Measurements from ENCODE around the gene EN2. TPM values are rescaled to one million over a fixed set of nuclear protein-coding genes. Genes with fewer than 3 reads are reported as not detected.

The EN2 gene
- total RNA-seq = not detected

DNA sequence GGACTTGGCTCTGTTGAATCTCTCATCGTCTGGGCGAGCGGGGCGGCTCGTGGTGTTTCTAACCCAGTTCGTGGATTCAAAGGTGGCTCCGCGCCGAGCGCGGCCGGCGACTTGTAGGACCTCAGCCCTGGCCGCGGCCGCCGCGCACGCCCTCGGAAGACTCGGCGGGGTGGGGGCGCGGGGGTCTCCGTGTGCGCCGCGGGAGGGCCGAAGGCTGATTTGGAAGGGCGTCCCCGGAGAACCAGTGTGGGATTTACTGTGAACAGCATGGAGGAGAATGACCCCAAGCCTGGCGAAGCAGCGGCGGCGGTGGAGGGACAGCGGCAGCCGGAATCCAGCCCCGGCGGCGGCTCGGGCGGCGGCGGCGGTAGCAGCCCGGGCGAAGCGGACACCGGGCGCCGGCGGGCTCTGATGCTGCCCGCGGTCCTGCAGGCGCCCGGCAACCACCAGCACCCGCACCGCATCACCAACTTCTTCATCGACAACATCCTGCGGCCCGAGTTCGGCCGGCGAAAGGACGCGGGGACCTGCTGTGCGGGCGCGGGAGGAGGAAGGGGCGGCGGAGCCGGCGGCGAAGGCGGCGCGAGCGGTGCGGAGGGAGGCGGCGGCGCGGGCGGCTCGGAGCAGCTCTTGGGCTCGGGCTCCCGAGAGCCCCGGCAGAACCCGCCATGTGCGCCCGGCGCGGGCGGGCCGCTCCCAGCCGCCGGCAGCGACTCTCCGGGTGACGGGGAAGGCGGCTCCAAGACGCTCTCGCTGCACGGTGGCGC lies at the start of gene EN2:
EN2 (plus strand) TSS at position 19 of the 767 bp plus-strand sequence; CDS start at position 268, 249 bp downstream.
- no peak for DNase-seq
- H3K4me1 Mint-ChIP-seq = peaks cover 4% of the 10 kb centered on the region
- no peaks in the 10 kb centered on the region for H3K9me3 Mint-ChIP-seq
- no peaks in the 10 kb centered on the region for H3K36me3 Mint-ChIP-seq (ENCODE audit: low read depth)
- POLR2A ChIA-PET = no interaction called here
- H3K4me3 Mint-ChIP-seq = peak within 1 kb of the TSS; percentile 43
- CTCF ChIA-PET = no interaction called here
- peak within 1 kb of the TSS; percentile 71 for H3K27ac Mint-ChIP-seq
- peaks cover 70% of the 10 kb centered on the region for H3K27me3 Mint-ChIP-seq

DNA sequence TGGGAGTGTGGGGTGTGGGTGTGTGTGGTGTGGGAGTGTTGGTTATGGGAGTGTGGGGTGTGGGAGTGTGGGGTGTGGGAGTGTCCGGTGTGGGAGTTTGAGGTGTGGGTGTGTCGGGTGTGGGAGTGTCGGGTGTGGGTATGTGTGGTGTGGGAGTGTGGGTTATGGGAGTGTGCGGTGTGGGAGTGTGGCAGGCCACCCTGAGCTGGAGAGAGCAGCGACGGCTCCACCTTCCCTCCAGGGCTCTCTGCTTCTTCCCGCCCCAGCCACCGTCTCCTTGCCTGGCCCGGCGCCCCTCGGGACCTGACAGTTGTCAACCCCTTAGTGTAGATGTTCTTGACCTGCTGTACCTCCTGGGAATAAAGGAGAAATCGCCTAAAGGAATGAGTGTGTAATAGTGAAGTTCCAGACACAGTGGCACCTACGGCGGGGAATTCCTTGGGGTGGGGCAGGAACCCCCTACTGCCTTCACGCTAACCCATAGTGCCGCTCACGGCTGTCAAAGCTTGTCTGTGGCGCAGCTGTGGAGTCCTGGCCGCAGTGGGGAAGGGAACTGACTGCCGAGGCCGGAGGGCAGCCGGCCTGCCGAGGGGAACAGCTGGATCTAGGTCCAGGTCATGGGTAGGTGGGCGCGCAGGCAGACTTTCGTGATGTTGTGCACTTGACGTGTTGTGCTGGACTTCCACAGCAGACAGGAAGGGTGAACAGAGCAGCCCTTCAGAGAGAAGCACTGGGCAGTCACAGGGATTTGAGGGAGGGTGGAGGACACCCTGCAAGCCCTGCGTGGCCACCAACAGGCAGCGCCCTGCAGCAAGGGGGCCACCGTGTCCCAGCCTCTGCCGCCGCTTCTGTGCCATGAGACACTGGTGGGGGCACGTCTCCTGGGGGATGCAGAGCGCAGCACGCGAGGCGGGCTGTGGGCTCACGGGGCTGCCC lies 49.0 kb upstream of the EN2 start:
- ChIA-PET POLR2A (no interaction called here), CTCF (no interaction called here)
- Mint-ChIP-seq H3K27me3 (peaks cover 6% of the 10 kb centered on the region), H3K4me1 (no peaks in the 10 kb centered on the region), H3K36me3 (ENCODE audit: low read depth) (no peaks in the 10 kb centered on the region), H3K9me3 (no peaks in the 10 kb centered on the region), H3K4me3 (no peak overlapping the region), H3K27ac (no peak overlapping the region)
- DNase-seq = no peak

DNA sequence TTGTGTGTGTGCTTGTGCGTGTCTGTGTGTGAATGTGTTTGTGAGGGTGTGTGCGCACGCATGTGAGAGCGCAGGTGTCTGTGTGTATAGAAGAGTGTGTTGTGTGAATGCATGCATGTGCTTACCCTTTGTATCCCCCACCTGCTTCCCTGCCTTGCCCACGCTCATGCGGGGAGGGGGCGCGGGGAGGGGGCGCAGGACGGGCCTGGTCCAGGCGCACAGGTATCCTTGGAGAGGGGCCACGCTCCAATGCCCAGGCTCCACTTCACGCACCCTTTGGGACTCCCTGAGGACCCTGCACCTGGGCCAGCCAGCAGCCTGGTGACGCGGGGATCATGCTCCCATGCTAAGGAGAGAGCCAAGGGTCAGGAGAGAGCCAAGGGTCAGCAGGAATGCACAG lies 47.9 kb upstream of the EN2 start:
- Mint-ChIP-seq H3K4me3 (no peak overlapping the region), H3K27ac (no peak overlapping the region), H3K27me3 (peaks cover 6% of the 10 kb centered on the region), H3K4me1 (no peaks in the 10 kb centered on the region), H3K9me3 (no peaks in the 10 kb centered on the region), H3K36me3 (ENCODE audit: low read depth) (no peaks in the 10 kb centered on the region)
- ChIA-PET CTCF (no interaction called here), POLR2A (no interaction called here)
- no peak for DNase-seq

- ChIA-PET POLR2A (no interaction called here), CTCF (no interaction called here)
- no peak for DNase-seq
- Mint-ChIP-seq H3K4me3 (no peak overlapping the region), H3K27ac (no peak overlapping the region), H3K27me3 (peaks cover 6% of the 10 kb centered on the region), H3K9me3 (no peaks in the 10 kb centered on the region), H3K4me1 (no peaks in the 10 kb centered on the region), H3K36me3 (ENCODE audit: low read depth) (no peaks in the 10 kb centered on the region)
Observed at GRCh38 chr7:155410431-155410830, 47.5 kb upstream of the EN2 start.

GRCh38 chr7:155411718-155412415 lies 46.1 kb upstream of the EN2 start:
- Mint-ChIP-seq H3K27me3 (peaks cover 4% of the 10 kb centered on the region), H3K4me3 (no peak overlapping the region), H3K36me3 (ENCODE audit: low read depth) (no peaks in the 10 kb centered on the region), H3K4me1 (no peaks in the 10 kb centered on the region), H3K9me3 (no peaks in the 10 kb centered on the region), H3K27ac (no peak overlapping the region)
- POLR2A ChIA-PET = no interaction called here
- CTCF ChIA-PET = no interaction called here
- DNase-seq = no peak

DNA sequence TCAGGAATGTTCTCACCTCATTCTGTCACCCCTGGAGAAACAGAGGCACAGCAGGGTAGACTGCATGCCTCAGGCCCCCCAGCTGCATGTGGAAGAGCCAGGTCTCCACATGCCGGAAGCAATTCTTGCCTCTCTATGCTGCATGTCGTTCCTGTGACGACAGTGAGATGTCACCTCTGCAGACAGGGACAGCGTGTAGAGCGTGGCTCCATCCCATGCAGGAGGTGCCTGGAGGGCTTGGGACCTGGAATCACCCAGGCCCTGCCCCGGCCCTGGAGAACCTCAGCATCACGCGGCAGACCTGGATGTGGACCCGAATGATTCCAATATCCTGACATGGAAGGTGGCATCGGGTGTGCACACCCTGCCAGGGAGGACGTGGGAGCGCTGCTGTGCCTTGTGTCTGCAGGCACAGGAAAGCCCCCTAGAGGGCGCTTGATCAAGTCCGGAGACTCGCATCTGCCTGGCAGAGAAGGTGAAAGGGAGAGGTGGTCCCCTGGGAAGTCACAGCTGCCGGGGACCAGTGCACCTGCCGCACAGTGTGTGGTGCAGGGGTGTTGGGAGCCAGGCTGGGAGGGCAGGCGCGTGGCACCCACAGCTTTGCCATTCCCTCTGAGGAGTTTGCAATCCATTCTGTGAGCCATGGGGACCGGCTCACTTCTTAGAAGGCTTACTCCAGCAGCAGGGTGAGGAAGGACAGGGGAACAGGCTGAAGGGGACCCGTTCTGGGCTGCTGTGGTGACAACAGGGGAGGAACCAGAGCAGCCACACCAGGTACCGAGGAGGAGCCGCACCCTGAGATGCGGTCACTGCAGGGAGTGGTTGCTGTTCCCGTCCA lies 45.3 kb upstream of the EN2 start:
- ChIA-PET POLR2A (no interaction called here), CTCF (no interaction called here)
- Mint-ChIP-seq H3K27ac (no peak overlapping the region), H3K4me1 (no peaks in the 10 kb centered on the region), H3K4me3 (no peak overlapping the region), H3K36me3 (ENCODE audit: low read depth) (no peaks in the 10 kb centered on the region), H3K9me3 (no peaks in the 10 kb centered on the region), H3K27me3 (peaks cover 4% of the 10 kb centered on the region)
- DNase-seq = peak; percentile 56

DNA sequence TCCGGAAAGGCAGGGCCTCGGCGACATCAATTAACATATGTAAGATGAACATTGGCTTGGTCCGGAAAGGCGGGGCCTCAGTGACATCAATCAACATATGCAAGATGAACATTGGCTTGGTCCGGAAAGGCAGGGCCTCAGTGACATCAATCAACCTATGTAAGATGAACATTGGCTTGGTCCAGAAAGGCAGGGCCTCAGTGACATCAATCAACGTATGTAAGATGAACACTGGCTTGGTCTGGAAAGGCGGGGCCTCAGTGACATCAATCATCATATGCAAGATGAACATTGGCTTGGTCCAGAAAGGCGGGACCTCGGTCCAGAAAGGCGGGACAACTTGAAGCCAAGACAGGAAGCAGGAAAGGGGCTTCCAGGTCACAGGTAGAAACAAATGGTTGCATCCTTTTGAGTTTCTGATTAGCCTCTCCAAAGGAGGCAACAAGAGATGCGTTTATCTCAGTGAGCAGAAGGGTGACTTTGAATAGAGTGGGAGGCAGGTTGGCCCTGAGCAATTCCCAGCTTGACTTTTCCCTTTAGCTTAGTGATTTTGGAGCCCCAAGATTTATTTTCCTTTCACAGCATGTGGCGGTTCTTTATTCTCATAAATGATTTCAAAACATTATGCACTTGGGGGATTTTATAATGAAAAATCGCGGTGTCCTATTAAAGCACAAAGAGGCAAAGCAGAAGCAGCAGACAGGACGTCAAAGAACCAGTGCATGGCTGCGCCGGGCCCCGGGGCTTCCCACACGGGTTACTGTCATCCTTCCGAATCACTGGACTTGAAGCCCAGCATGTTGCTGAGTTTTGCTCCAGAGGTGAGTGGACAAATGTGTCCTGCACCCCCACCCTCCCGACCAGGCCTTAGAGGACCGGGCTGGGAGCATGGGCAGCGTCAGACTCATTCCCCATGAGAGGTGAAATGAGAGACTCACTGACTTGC lies 43.1 kb upstream of the EN2 start:
- Mint-ChIP-seq H3K4me1 (no peaks in the 10 kb centered on the region), H3K9me3 (no peaks in the 10 kb centered on the region)

DNA sequence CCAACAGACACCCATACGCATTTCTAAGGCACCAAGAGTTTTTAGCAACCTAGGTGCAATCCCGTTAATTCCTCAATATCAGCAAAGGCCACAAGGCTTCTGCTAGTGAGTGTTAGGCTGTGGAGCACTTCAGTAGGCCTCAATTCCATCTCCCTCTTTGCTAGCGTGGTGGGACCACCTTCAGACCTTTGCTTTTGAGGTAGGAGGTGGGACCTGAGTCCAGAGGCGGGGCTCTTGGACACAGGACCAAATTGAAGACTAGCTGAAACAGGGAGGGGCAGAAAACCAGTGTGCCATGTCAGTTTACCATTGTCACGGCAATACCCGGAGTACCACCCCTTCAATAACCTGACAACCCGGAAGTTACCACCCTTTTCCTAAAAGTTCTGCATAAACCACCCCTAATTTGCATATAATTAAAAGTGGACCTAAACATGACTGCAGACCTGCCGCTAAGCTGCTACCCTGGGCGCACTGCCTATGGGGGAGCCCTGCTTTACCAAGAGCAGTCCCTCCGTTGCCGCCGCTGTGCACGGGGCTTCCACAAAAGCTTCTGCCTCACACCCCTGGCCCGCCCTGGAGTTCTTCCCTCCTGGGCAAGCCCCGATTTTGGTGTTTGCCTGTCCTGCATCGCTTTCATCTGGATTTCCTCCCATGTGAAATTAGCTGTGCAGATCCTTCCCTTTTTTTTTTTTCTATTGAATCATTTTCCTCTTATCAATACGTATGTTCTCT lies 41.1 kb upstream of the EN2 start:
- CTCF ChIA-PET = no interaction called here
- Mint-ChIP-seq H3K4me3 (no peak overlapping the region), H3K4me1 (no peaks in the 10 kb centered on the region), H3K36me3 (ENCODE audit: low read depth) (no peaks in the 10 kb centered on the region), H3K27ac (no peak overlapping the region), H3K9me3 (no peaks in the 10 kb centered on the region), H3K27me3 (peaks cover under 1% of the 10 kb centered on the region)
- POLR2A ChIA-PET = no interaction called here
- no peak for DNase-seq

More for the DNA sequence above, 43.1 kb upstream of the EN2 start:
- POLR2A ChIA-PET = no interaction called here
- peaks cover 3% of the 10 kb centered on the region for H3K27me3 Mint-ChIP-seq
- no peak overlapping the region for H3K27ac Mint-ChIP-seq
- no peaks in the 10 kb centered on the region for H3K36me3 Mint-ChIP-seq (ENCODE audit: low read depth)
- no peak for DNase-seq
- H3K4me3 Mint-ChIP-seq = no peak overlapping the region
- CTCF ChIA-PET = no interaction called here

GRCh38 chr7:155418304-155418703 lies 39.6 kb upstream of the EN2 start:
- H3K9me3 Mint-ChIP-seq = no peaks in the 10 kb centered on the region
- no peak overlapping the region for H3K4me3 Mint-ChIP-seq
- no peaks in the 10 kb centered on the region for H3K4me1 Mint-ChIP-seq
- H3K27me3 Mint-ChIP-seq = no peaks in the 10 kb centered on the region
- ChIA-PET POLR2A (no interaction called here), CTCF (no interaction called here)
- DNase-seq = no peak
- no peaks in the 10 kb centered on the region for H3K36me3 Mint-ChIP-seq (ENCODE audit: low read depth)
- H3K27ac Mint-ChIP-seq = no peak overlapping the region

GRCh38 chr7:155418941-155419755 lies 38.8 kb upstream of the EN2 start:
- Mint-ChIP-seq H3K27ac (no peak overlapping the region), H3K27me3 (no peaks in the 10 kb centered on the region), H3K4me1 (no peaks in the 10 kb centered on the region), H3K36me3 (ENCODE audit: low read depth) (no peaks in the 10 kb centered on the region), H3K9me3 (no peaks in the 10 kb centered on the region), H3K4me3 (no peak overlapping the region)
- DNase-seq = no peak
- POLR2A ChIA-PET = no interaction called here
- CTCF ChIA-PET = no interaction called here

GRCh38 chr7:155420116-155420515 lies 37.8 kb upstream of the EN2 start:
- Mint-ChIP-seq H3K4me3 (no peak overlapping the region), H3K36me3 (ENCODE audit: low read depth) (no peaks in the 10 kb centered on the region)
- CTCF ChIA-PET = no interaction called here

More at GRCh38 chr7:155420116-155420515, 37.8 kb upstream of the EN2 start:
- POLR2A ChIA-PET = no interaction called here
- Mint-ChIP-seq H3K27ac (no peak overlapping the region), H3K27me3 (no peaks in the 10 kb centered on the region), H3K9me3 (no peaks in the 10 kb centered on the region), H3K4me1 (no peaks in the 10 kb centered on the region)
- DNase-seq = no peak

Measured in activated CD4-positive, alpha-beta T cell treated with anti-CD3 and anti-CD28 coated beads, Interleukin-2, amount 10 ng/mL, durations not matched to agents 7 days and 5 days (primary cell).